ENCODE results near the gene CALR.
"Not testable (repeated sequence)": the region's sequence is repeated elsewhere in the genome, so short reads cannot be mapped to it uniquely, and the experiment has no call there.

CALR gene

DNA sequence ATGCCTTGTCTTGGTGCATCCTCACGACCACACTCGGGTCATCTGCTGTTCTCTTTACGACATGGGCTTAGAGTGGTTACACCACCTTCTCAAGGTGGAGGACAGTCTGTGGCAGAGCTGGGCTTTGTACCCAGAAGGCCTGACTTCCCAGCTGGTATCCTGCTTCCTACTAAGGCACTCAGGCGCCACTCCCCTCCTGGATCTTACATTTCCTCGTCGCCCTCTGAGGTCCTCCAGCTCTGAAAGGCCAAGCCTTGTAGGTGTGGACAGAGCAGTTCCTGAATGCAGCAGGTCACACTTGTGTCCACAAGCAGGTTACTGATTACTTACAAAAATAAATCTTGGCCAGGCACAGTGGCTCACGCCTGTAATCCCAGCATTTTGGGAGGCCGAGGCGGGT, 31.2 kb upstream of the CALR start:
- Histone ChIP-seq H4K20me1 (no peaks in the 10 kb centered on the region), H3K36me3 (peaks cover 0 to 29% (median 9%) of the 10 kb centered on the region in 11 experiments; a peak in 12 of 22 replicates), H3K4me2 (no peak overlapping the region), H3K27me3 (no peaks in the 10 kb centered on the region), H3K9ac (no peak overlapping the region), H3K27ac (no peak overlapping the region), H3K4me3 (no peak overlapping the region), H3K4me1 (no peaks in the 10 kb centered on the region), H3K9me3 (replicated peaks in 1 of 11) (no peaks in the 10 kb centered on the region)
- no peak for TF ChIP-seq Cebpa-rat (IDR thresholded peaks at IDR 0.05)

GRCh38 chr19:12912571-12912970, 25.8 kb upstream of the CALR start:
- Histone ChIP-seq H4K20me1 (no peaks in the 10 kb centered on the region), H3K36me3 (no peaks in the 10 kb centered on the region), H3K9ac (peak overlapping the region in 3 of 11 experiments; percentile 66 to 74 (median 72); a peak in 2 of 22 replicates), H3K9me3 (replicated peaks in 1 of 11) (no peaks in the 10 kb centered on the region), H3K4me2 (peak overlapping the region in 3 of 11 experiments; percentile 61 to 77 (median 69); a peak in 4 of 22 replicates), H3K4me3 (no peak overlapping the region), H3K27me3 (no peaks in the 10 kb centered on the region), H3K27ac (peak overlapping the region in 9 of 11 experiments; percentile 77 to 87 (median 81); a peak in 11 of 22 replicates), H3K4me1 (peaks cover 17 to 25% (median 22%) of the 10 kb centered on the region in 10 experiments)
- TF ChIP-seq Cebpa-rat (IDR thresholded peaks at IDR 0.05) = no peak

GRCh38 chr19:12913011-12913561, 25.3 kb upstream of the CALR start:
- no peaks in the 10 kb centered on the region for H3K36me3 ChIP-seq
- TF ChIP-seq Cebpa-rat (IDR thresholded peaks at IDR 0.05) = no peak
- H3K4me1 ChIP-seq = peaks cover 17 to 27% (median 22%) of the 10 kb centered on the region in 10 experiments
- H3K4me3 ChIP-seq = no peak overlapping the region
- no peaks in the 10 kb centered on the region for H4K20me1 ChIP-seq
- no peaks in the 10 kb centered on the region for H3K27me3 ChIP-seq
- H3K27ac ChIP-seq = peak overlapping the region in 10 of 11 experiments; percentile 57 to 87 (median 80); a peak in 20 of 22 replicates
- H3K9ac ChIP-seq = peak overlapping the region in 8 of 11 experiments; percentile 61 to 79 (median 70); a peak in 13 of 22 replicates
- H3K4me2 ChIP-seq = peak overlapping the region in 10 of 11 experiments; percentile 43 to 77 (median 66); a peak in 19 of 22 replicates
- no peaks in the 10 kb centered on the region for H3K9me3 ChIP-seq (replicated peaks in 1 of 11)

- peak overlapping the region in 9 of 11 experiments; percentile 58 to 79 (median 68); a peak in 18 of 22 replicates for H3K9ac ChIP-seq
These were observed 24.3 kb upstream of the CALR start for GRCh38 chr19:12913851-12914690.

GRCh38 chr19:12915860-12916259, 22.5 kb upstream of the CALR start:
- H3K4me1 ChIP-seq = peaks cover 20 to 42% (median 29%) of the 10 kb centered on the region in 10 experiments
- peak overlapping the region in 1 of 11 experiments; percentile 6; a peak in 1 of 22 replicates for H3K9ac ChIP-seq
- not testable (repeated sequence) for H3K4me3 ChIP-seq; H3K27me3 ChIP-seq; H3K4me2 ChIP-seq; H4K20me1 ChIP-seq; H3K9me3 ChIP-seq (replicated peaks in 1 of 11); H3K36me3 ChIP-seq
- peak overlapping the region in 6 of 11 experiments; percentile 11 to 87 (median 79); a peak in 4 of 22 replicates for H3K27ac ChIP-seq

More at GRCh38 chr19:12913851-12914690, 24.3 kb upstream of the CALR start:
- Histone ChIP-seq H3K27ac (peak overlapping the region; percentile 34 to 87 (median 80); a peak in 20 of 22 replicates), H3K27me3 (no peaks in the 10 kb centered on the region), H3K36me3 (no peaks in the 10 kb centered on the region), H3K4me2 (peak overlapping the region; percentile 43 to 77 (median 66)), H3K9me3 (replicated peaks in 1 of 11) (no peaks in the 10 kb centered on the region), H3K4me3 (no peak overlapping the region; a peak in 2 of 20 replicates), H4K20me1 (no peaks in the 10 kb centered on the region), H3K4me1 (peaks cover 19 to 37% (median 29%) of the 10 kb centered on the region in 10 experiments)
- TF ChIP-seq Cebpa-rat (IDR thresholded peaks at IDR 0.05) = peak in 6 of 11 experiments; percentile 10 to 82 (median 61); a peak in 7 of 22 replicates

DNA sequence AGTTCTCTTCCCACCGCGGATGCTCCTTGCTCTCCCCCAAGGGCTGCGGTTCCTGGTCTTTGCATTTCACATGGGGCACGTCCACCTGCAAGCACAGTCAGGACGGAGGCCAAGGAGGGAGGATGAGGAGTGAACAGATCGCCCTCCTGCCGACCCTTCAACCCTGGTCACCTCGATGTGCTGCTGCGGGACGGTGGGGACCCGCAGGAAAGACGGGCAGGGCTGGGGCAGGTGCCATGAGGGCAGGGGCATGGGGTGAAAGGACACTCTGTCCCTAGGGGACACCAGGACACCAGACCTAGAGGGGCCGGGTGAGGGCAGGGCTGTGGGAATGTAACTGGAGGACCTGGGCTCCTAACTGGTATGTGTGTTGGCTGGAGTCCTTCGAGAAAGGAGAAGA, 20.2 kb upstream of the CALR start:
- Histone ChIP-seq H4K20me1 (peaks cover 0 to 22% (median 0%) of the 10 kb centered on the region in 11 experiments; a peak in 7 of 22 replicates), H3K9me3 (replicated peaks in 1 of 11) (no peaks in the 10 kb centered on the region), H3K27me3 (no peaks in the 10 kb centered on the region), H3K36me3 (peaks cover 12 to 33% (median 14%) of the 10 kb centered on the region in 11 experiments), H3K4me3 (no peak overlapping the region), H3K9ac (no peak overlapping the region), H3K4me1 (peaks cover 17 to 35% (median 26%) of the 10 kb centered on the region in 10 experiments), H3K27ac (peak overlapping the region in 4 of 11 experiments; percentile 75 to 87 (median 78); a peak in 4 of 22 replicates), H3K4me2 (peak overlapping the region in 7 of 11 experiments; percentile 51 to 89 (median 76); a peak in 9 of 22 replicates)
- no peak for TF ChIP-seq Cebpa-rat (IDR thresholded peaks at IDR 0.05)

- peaks cover 40 to 61% (median 42%) of the 10 kb centered on the region in 11 experiments for H3K36me3 ChIP-seq
- H3K4me2 ChIP-seq = no peak overlapping the region
- 0 out of 22 replicates have a peak overlapping the region, but pooled peaks of 1 of the 11 experiments have one; percentile 13 for H3K27ac ChIP-seq
These were observed 17.4 kb upstream of the CALR start for GRCh38 chr19:12921047-12921446.

GRCh38 chr19:12922959-12923358, 15.4 kb upstream of the CALR start:
- peaks cover 59 to 80% (median 61%) of the 10 kb centered on the region in 11 experiments for H3K36me3 ChIP-seq
- H3K4me3 ChIP-seq = no peak overlapping the region

More at GRCh38 chr19:12921047-12921446, 17.4 kb upstream of the CALR start:
- no peak overlapping the region for H3K9ac ChIP-seq
- H3K27me3 ChIP-seq = no peaks in the 10 kb centered on the region
- H3K9me3 ChIP-seq (replicated peaks in 1 of 11) = no peaks in the 10 kb centered on the region
- H4K20me1 ChIP-seq = peaks cover 0 to 41% (median 0%) of the 10 kb centered on the region in 11 experiments; a peak in 8 of 22 replicates
- TF ChIP-seq Cebpa-rat (IDR thresholded peaks at IDR 0.05) = no peak
- no peak overlapping the region for H3K4me3 ChIP-seq
- peaks cover 3 to 17% (median 7%) of the 10 kb centered on the region in 10 experiments; a peak in 11 of 20 replicates for H3K4me1 ChIP-seq

More at GRCh38 chr19:12922959-12923358, 15.4 kb upstream of the CALR start:
- Histone ChIP-seq H3K4me1 (peaks cover 3 to 16% (median 7%) of the 10 kb centered on the region in 10 experiments; a peak in 11 of 20 replicates), H4K20me1 (peaks cover 0 to 48% (median under 1%) of the 10 kb centered on the region in 11 experiments; a peak in 8 of 22 replicates), H3K4me2 (no peak overlapping the region), H3K9ac (no peak overlapping the region), H3K27ac (no peak overlapping the region), H3K9me3 (replicated peaks in 1 of 11) (no peaks in the 10 kb centered on the region), H3K27me3 (no peaks in the 10 kb centered on the region)
- TF ChIP-seq Cebpa-rat (IDR thresholded peaks at IDR 0.05) = no peak

All from BLaER1 treated with 17β-estradiol and CSF1 and Interleukin-3, amounts not matched to agents 10 nM and 100 nM (cell line).